ENCODE data around the gene NDUFB10.
"Not testable (repeated sequence)": the region's sequence is repeated elsewhere in the genome, so short reads cannot be mapped to it uniquely, and the experiment has no call there.

NDUFB10 gene

GRCh38 chr16:1924095-1924494 lies 35.2 kb upstream of the NDUFB10 start:
- DNase-seq (ENCODE audit: low read depth in 2 of 2) = no peak

- DNase-seq (ENCODE audit: low read depth in 2 of 2) = no peak
These were observed 33.1 kb upstream of the NDUFB10 start for GRCh38 chr16:1926271-1926670.

- DNase-seq (ENCODE audit: low read depth in 2 of 2) = no peak
These were observed 30.2 kb upstream of the NDUFB10 start for GRCh38 chr16:1929105-1929504.

- peak; percentile 86 to 89 for DNase-seq (ENCODE audit: low read depth in 2 of 2)
These were observed 29.6 kb upstream of the NDUFB10 start for GRCh38 chr16:1929578-1930337.

- no peak for DNase-seq (ENCODE audit: low read depth in 2 of 2)
These were observed 29.0 kb upstream of the NDUFB10 start for GRCh38 chr16:1930338-1930720.

GRCh38 chr16:1932050-1933028 lies 27.0 kb upstream of the NDUFB10 start:
- DNase-seq (ENCODE audit: low read depth in 2 of 2) = no peak

GRCh38 chr16:1933097-1933661 lies 26.2 kb upstream of the NDUFB10 start:
- no peak for DNase-seq (ENCODE audit: low read depth in 2 of 2)

- DNase-seq (ENCODE audit: low read depth in 2 of 2) = no peak
These were observed 22.3 kb upstream of the NDUFB10 start for GRCh38 chr16:1936945-1937479.

- DNase-seq (ENCODE audit: low read depth in 2 of 2) = no peak
These were observed 21.0 kb upstream of the NDUFB10 start for GRCh38 chr16:1938316-1938715.

GRCh38 chr16:1938910-1939309 lies 20.4 kb upstream of the NDUFB10 start:
- no peak for DNase-seq (ENCODE audit: low read depth in 2 of 2)

- not testable (repeated sequence) for DNase-seq (ENCODE audit: low read depth in 2 of 2)
These were observed 19.5 kb upstream of the NDUFB10 start for GRCh38 chr16:1939833-1940232.

- no peak for DNase-seq (ENCODE audit: low read depth in 2 of 2)
These were observed 18.8 kb upstream of the NDUFB10 start for GRCh38 chr16:1940273-1941161.

- DNase-seq (ENCODE audit: low read depth in 2 of 2) = no peak
These were observed 17.9 kb upstream of the NDUFB10 start for GRCh38 chr16:1941162-1942046.

GRCh38 chr16:1942047-1942809 lies 17.1 kb upstream of the NDUFB10 start:
- no peak for DNase-seq (ENCODE audit: low read depth in 2 of 2)

GRCh38 chr16:1942810-1943726 lies 16.3 kb upstream of the NDUFB10 start, which contains the start of gene MSRB1:
TSS of gene MSRB1 (minus strand) at chr16:1943199. CDS start at chr16:1943156, 43 bp downstream.
- peak; percentile 94 to 97 for DNase-seq (ENCODE audit: low read depth in 2 of 2)

- no peak for DNase-seq (ENCODE audit: low read depth in 2 of 2)
These were observed 14.6 kb upstream of the NDUFB10 start for GRCh38 chr16:1944612-1945199.

GRCh38 chr16:1945559-1946391 lies 13.6 kb upstream of the NDUFB10 start:
- DNase-seq (ENCODE audit: low read depth in 2 of 2) = no peak
